Measurements from ENCODE around the gene TMPRSS2. TPM values are rescaled to one million over a fixed set of nuclear protein-coding genes. Genes with fewer than 3 reads are reported as not detected.

Gene TMPRSS2
- total RNA-seq, 6 experiments from 2014 or later = not detected

DNA sequence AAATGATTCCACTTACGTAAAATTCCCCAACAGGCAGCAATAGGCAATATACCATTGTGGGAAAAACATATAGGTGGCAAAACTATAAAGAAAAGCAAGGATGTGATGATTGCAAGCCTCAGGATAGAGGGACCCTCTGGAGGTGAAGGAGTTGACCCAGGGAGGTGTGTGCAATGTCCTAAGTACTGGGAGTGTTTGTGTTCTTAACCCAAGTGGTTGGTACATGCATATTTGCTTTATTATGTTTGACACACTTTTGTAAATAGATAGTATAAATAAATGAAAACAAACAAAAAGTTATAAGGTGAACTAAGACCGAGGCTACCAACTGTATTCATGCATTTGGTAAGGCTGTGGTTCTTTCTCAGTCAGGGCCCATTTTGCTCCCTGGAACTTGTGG is 74.4 kb downstream of the TMPRSS2 start:
- H3K9me3 Mint-ChIP-seq = peaks cover 9% of the 10 kb centered on the region
- H3K27me3 Mint-ChIP-seq (ENCODE audit: insufficient read depth) = peaks cover 4% of the 10 kb centered on the region
- H3K36me3 Mint-ChIP-seq (ENCODE audit: low read depth) = no peaks in the 10 kb centered on the region; the same call in 1 of the 2 replicates
- H3K27ac Mint-ChIP-seq = no peak overlapping the region
- H3K4me3 Mint-ChIP-seq = no peak overlapping the region
- no peak for DNase-seq
- no peaks in the 10 kb centered on the region for H3K4me1 Mint-ChIP-seq (ENCODE audit: low read depth)
- no peak for TF ChIP-seq CTCF (IDR thresholded peaks at IDR 0.05)

- Mint-ChIP-seq H3K9me3 (peaks cover 9% of the 10 kb centered on the region), H3K36me3 (ENCODE audit: low read depth) (no peaks in the 10 kb centered on the region; the same call in 1 of the 2 replicates), H3K27ac (no peak overlapping the region), H3K4me3 (no peak overlapping the region), H3K4me1 (ENCODE audit: low read depth) (no peaks in the 10 kb centered on the region), H3K27me3 (ENCODE audit: insufficient read depth) (peaks cover 2% of the 10 kb centered on the region)
- no peak for TF ChIP-seq CTCF (IDR thresholded peaks at IDR 0.05)
- no peak for DNase-seq
Measured at GRCh38 chr21:41432562-41433460, 75.1 kb downstream of the TMPRSS2 start.

GRCh38 chr21:41431788-41432548 is 76.0 kb downstream of the TMPRSS2 start:
- H3K9me3 Mint-ChIP-seq = peaks cover 9% of the 10 kb centered on the region
- H3K4me3 Mint-ChIP-seq = no peak overlapping the region
- no peaks in the 10 kb centered on the region for H3K4me1 Mint-ChIP-seq (ENCODE audit: low read depth)
- no peak for DNase-seq
- H3K27me3 Mint-ChIP-seq (ENCODE audit: insufficient read depth) = peaks cover 4% of the 10 kb centered on the region
- H3K27ac Mint-ChIP-seq = no peak overlapping the region
- H3K36me3 Mint-ChIP-seq (ENCODE audit: low read depth) = no peaks in the 10 kb centered on the region; the same call in 1 of the 2 replicates
- no peak for TF ChIP-seq CTCF (IDR thresholded peaks at IDR 0.05)

- no peak overlapping the region for H3K4me3 Mint-ChIP-seq
- no peak for DNase-seq
- no peak for TF ChIP-seq CTCF (IDR thresholded peaks at IDR 0.05)
- no peaks in the 10 kb centered on the region for H3K4me1 Mint-ChIP-seq (ENCODE audit: low read depth)
- no peak overlapping the region for H3K27ac Mint-ChIP-seq
- H3K36me3 Mint-ChIP-seq (ENCODE audit: low read depth) = no peaks in the 10 kb centered on the region
- H3K9me3 Mint-ChIP-seq = peaks cover 3% of the 10 kb centered on the region
- peaks cover 5% of the 10 kb centered on the region for H3K27me3 Mint-ChIP-seq (ENCODE audit: insufficient read depth)
Measured at GRCh38 chr21:41429925-41430491, 78.0 kb downstream of the TMPRSS2 start.

DNA sequence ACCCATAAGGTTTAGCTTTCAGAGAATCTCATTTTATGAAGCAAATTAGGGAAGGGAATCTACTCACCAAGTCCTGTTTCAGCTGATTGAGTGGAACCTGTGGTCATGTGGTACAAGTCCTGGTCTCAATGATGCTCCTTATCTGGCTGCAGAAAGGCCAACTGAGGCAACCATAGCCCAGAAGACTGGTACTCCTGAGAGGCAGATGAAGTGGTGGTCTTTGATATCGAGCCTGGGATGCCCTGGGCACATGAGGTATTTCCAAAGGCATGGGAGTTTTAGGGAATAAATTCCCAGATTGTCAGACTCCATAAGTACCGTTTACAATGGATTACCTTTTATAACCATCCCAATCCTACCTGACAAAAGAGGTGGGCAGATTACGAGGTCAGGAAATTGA is 78.7 kb downstream of the TMPRSS2 start:
- no peaks in the 10 kb centered on the region for H3K4me1 Mint-ChIP-seq (ENCODE audit: low read depth)
- TF ChIP-seq CTCF (IDR thresholded peaks at IDR 0.05) = no peak
- H3K27ac Mint-ChIP-seq = no peak overlapping the region
- no peak overlapping the region for H3K4me3 Mint-ChIP-seq
- no peak for DNase-seq
- H3K9me3 Mint-ChIP-seq = no peaks in the 10 kb centered on the region
- H3K27me3 Mint-ChIP-seq (ENCODE audit: insufficient read depth) = peaks cover 5% of the 10 kb centered on the region
- H3K36me3 Mint-ChIP-seq (ENCODE audit: low read depth) = no peaks in the 10 kb centered on the region

All from HFFc6 (cell line).